ENCODE measurements around the gene ZNF620.

Gene ZNF620

GRCh38 chr3:40464339-40465110, 41.3 kb upstream of the ZNF620 start:
- no peaks in the 10 kb centered on the region for H3K9me3 ChIP-seq (ENCODE audit: insufficient read depth, low read depth, low read length)
- H3K9ac ChIP-seq (ENCODE audit: low read length), result no peak overlapping the region
- no peak overlapping the region for H2BK5ac ChIP-seq (ENCODE audit: low read depth, low read length, poor library complexity)
- no peak overlapping the region for H2AK5ac ChIP-seq (ENCODE audit: low read length)
- H3K23ac ChIP-seq (ENCODE audit: low read length), result no peak overlapping the region
- no peak overlapping the region for H2BK120ac ChIP-seq (ENCODE audit: insufficient read depth, low read length, poor library complexity)
- no peak for DNase-seq
- H3K27ac ChIP-seq (ENCODE audit: low read depth, low read length), result no peak overlapping the region
- peaks cover 26 to 27% of the 10 kb centered on the region in 2 experiments for H3K36me3 ChIP-seq (ENCODE audit: control insufficient read depth in 1 of 2, insufficient read depth in 2 of 2, low read length in 2 of 2)
- H4K91ac ChIP-seq (ENCODE audit: low read depth, low read length), result no peak overlapping the region
- H2AFZ ChIP-seq (ENCODE audit: insufficient read depth, low read length, poor library complexity), result no peak overlapping the region
- no peaks in the 10 kb centered on the region for H3K79me1 ChIP-seq (ENCODE audit: low read length)
- H3K4ac ChIP-seq (ENCODE audit: low read depth, low read length), result no peak overlapping the region
- H3K18ac ChIP-seq (ENCODE audit: low read length), result no peak overlapping the region
- H3K27me3 ChIP-seq (ENCODE audit: insufficient read depth, low read length), result no peaks in the 10 kb centered on the region
- no peaks in the 10 kb centered on the region for H3K79me2 ChIP-seq (ENCODE audit: control insufficient read depth, insufficient read depth, low read length, poor library complexity)
- H3K4me1 ChIP-seq (ENCODE audit: control insufficient read depth in 1 of 2, insufficient read depth in 2 of 2, low read length in 2 of 2), result no peaks in the 10 kb centered on the region
- WGBS (ENCODE audit: extremely low coverage, insufficient coverage, insufficient read length), result no CpG with 5 or more reads among the region's 9 CpGs
- H4K8ac ChIP-seq (ENCODE audit: low read depth, low read length), result no peak overlapping the region
- no peak overlapping the region for H3K4me3 ChIP-seq (ENCODE audit: low read depth, low read length)
- H2BK12ac ChIP-seq (ENCODE audit: low read length), result no peak overlapping the region
- no peak overlapping the region for H3K14ac ChIP-seq (ENCODE audit: low read length)
- H4K12ac ChIP-seq (ENCODE audit: low read depth, low read length), result no peak overlapping the region
- H3K4me2 ChIP-seq (ENCODE audit: low read length), result no peak overlapping the region

DNA sequence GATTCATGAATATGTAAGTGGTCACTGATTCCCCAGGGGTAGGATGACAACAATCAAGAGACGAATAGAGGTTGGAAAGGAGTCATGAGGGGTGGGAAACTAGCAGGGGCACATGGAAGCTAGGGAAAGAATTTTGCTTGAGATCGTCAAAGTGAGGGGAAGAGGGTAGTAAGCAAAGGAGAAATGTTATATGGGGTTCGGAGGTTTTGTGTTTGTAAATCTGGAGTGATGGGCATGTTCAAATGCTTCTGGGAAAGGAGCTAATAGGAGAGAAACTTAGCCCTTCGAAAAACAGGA, 40.8 kb upstream of the ZNF620 start:
- DNase-seq, result no peak
- no peak overlapping the region for H4K12ac ChIP-seq (ENCODE audit: low read depth, low read length)
- no peak overlapping the region for H2AK5ac ChIP-seq (ENCODE audit: low read length)
- H3K27ac ChIP-seq (ENCODE audit: low read depth, low read length), result no peak overlapping the region
- H3K79me2 ChIP-seq (ENCODE audit: control insufficient read depth, insufficient read depth, low read length, poor library complexity), result no peaks in the 10 kb centered on the region
- no peak overlapping the region for H4K8ac ChIP-seq (ENCODE audit: low read depth, low read length)
- H3K9ac ChIP-seq (ENCODE audit: low read length), result no peak overlapping the region
- H2BK5ac ChIP-seq (ENCODE audit: low read depth, low read length, poor library complexity), result no peak overlapping the region
- no peak overlapping the region for H2BK12ac ChIP-seq (ENCODE audit: low read length)
- H3K14ac ChIP-seq (ENCODE audit: low read length), result no peak overlapping the region
- no peak overlapping the region for H2AFZ ChIP-seq (ENCODE audit: insufficient read depth, low read length, poor library complexity)
- H3K79me1 ChIP-seq (ENCODE audit: low read length), result no peaks in the 10 kb centered on the region
- 100% methylated on average over 1 of the region's 4 CpGs for WGBS (ENCODE audit: extremely low coverage, insufficient coverage, insufficient read length)
- H3K4ac ChIP-seq (ENCODE audit: low read depth, low read length), result no peak overlapping the region
- H2BK120ac ChIP-seq (ENCODE audit: insufficient read depth, low read length, poor library complexity), result no peak overlapping the region
- H3K36me3 ChIP-seq (ENCODE audit: control insufficient read depth in 1 of 2, insufficient read depth in 2 of 2, low read length in 2 of 2), result peaks cover 25% of the 10 kb centered on the region in 2 experiments
- no peaks in the 10 kb centered on the region for H3K9me3 ChIP-seq (ENCODE audit: insufficient read depth, low read depth, low read length)
- H3K23ac ChIP-seq (ENCODE audit: low read length), result no peak overlapping the region
- no peak overlapping the region for H3K4me2 ChIP-seq (ENCODE audit: low read length)
- H4K91ac ChIP-seq (ENCODE audit: low read depth, low read length), result no peak overlapping the region
- no peak overlapping the region for H3K4me3 ChIP-seq (ENCODE audit: low read depth, low read length)
- H3K4me1 ChIP-seq (ENCODE audit: control insufficient read depth in 1 of 2, insufficient read depth in 2 of 2, low read length in 2 of 2), result no peaks in the 10 kb centered on the region
- H3K18ac ChIP-seq (ENCODE audit: low read length), result no peak overlapping the region
- H3K27me3 ChIP-seq (ENCODE audit: insufficient read depth, low read length), result no peaks in the 10 kb centered on the region

GRCh38 chr3:40465456-40465855, 40.4 kb upstream of the ZNF620 start:
- WGBS (ENCODE audit: extremely low coverage, insufficient coverage, insufficient read length), result no CpG with 5 or more reads among the region's 2 CpGs
- no peak overlapping the region for H4K91ac ChIP-seq (ENCODE audit: low read depth, low read length)
- H3K79me1 ChIP-seq (ENCODE audit: low read length), result no peaks in the 10 kb centered on the region
- no peaks in the 10 kb centered on the region for H3K79me2 ChIP-seq (ENCODE audit: control insufficient read depth, insufficient read depth, low read length, poor library complexity)
- no peak overlapping the region for H3K4ac ChIP-seq (ENCODE audit: low read depth, low read length)
- H2BK120ac ChIP-seq (ENCODE audit: insufficient read depth, low read length, poor library complexity), result no peak overlapping the region
- H2BK12ac ChIP-seq (ENCODE audit: low read length), result no peak overlapping the region
- peak overlapping the region; percentile 49 for H3K23ac ChIP-seq (ENCODE audit: low read length)
- H2AK5ac ChIP-seq (ENCODE audit: low read length), result no peak overlapping the region
- H3K27me3 ChIP-seq (ENCODE audit: insufficient read depth, low read length), result no peaks in the 10 kb centered on the region
- no peak overlapping the region for H3K9ac ChIP-seq (ENCODE audit: low read length)
- no peak overlapping the region for H2BK5ac ChIP-seq (ENCODE audit: low read depth, low read length, poor library complexity)
- no peak overlapping the region for H2AFZ ChIP-seq (ENCODE audit: insufficient read depth, low read length, poor library complexity)
- no peak overlapping the region for H3K4me3 ChIP-seq (ENCODE audit: low read depth, low read length)
- no peaks in the 10 kb centered on the region for H3K4me1 ChIP-seq (ENCODE audit: control insufficient read depth in 1 of 2, insufficient read depth in 2 of 2, low read length in 2 of 2)
- H3K14ac ChIP-seq (ENCODE audit: low read length), result no peak overlapping the region
- peaks cover 21 to 22% of the 10 kb centered on the region in 2 experiments for H3K36me3 ChIP-seq (ENCODE audit: control insufficient read depth in 1 of 2, insufficient read depth in 2 of 2, low read length in 2 of 2)
- H4K8ac ChIP-seq (ENCODE audit: low read depth, low read length), result no peak overlapping the region
- H3K27ac ChIP-seq (ENCODE audit: low read depth, low read length), result no peak overlapping the region
- no peak overlapping the region for H3K18ac ChIP-seq (ENCODE audit: low read length)
- DNase-seq, result no peak
- no peaks in the 10 kb centered on the region for H3K9me3 ChIP-seq (ENCODE audit: insufficient read depth, low read depth, low read length)
- no peak overlapping the region for H4K12ac ChIP-seq (ENCODE audit: low read depth, low read length)
- no peak overlapping the region for H3K4me2 ChIP-seq (ENCODE audit: low read length)

GRCh38 chr3:40468018-40468417, 37.8 kb upstream of the ZNF620 start:
- no peaks in the 10 kb centered on the region for H3K27me3 ChIP-seq (ENCODE audit: insufficient read depth, low read length)
- H3K4me1 ChIP-seq (ENCODE audit: control insufficient read depth in 1 of 2, insufficient read depth in 2 of 2, low read length in 2 of 2), result no peaks in the 10 kb centered on the region
- H3K79me1 ChIP-seq (ENCODE audit: low read length), result no peaks in the 10 kb centered on the region
- no peak overlapping the region for H3K4me2 ChIP-seq (ENCODE audit: low read length)
- no peak overlapping the region for H4K12ac ChIP-seq (ENCODE audit: low read depth, low read length)
- no peak overlapping the region for H3K23ac ChIP-seq (ENCODE audit: low read length)
- H3K79me2 ChIP-seq (ENCODE audit: control insufficient read depth, insufficient read depth, low read length, poor library complexity), result no peaks in the 10 kb centered on the region
- H2BK12ac ChIP-seq (ENCODE audit: low read length), result no peak overlapping the region
- H3K36me3 ChIP-seq (ENCODE audit: control insufficient read depth in 1 of 2, insufficient read depth in 2 of 2, low read length in 2 of 2), result peaks cover 6% of the 10 kb centered on the region in 2 experiments
- no peak overlapping the region for H3K4ac ChIP-seq (ENCODE audit: low read depth, low read length)
- DNase-seq, result no peak
- H3K4me3 ChIP-seq (ENCODE audit: low read depth, low read length), result no peak overlapping the region
- no peak overlapping the region for H2AFZ ChIP-seq (ENCODE audit: insufficient read depth, low read length, poor library complexity)
- H4K8ac ChIP-seq (ENCODE audit: low read depth, low read length), result no peak overlapping the region
- H3K9me3 ChIP-seq (ENCODE audit: insufficient read depth, low read depth, low read length), result no peaks in the 10 kb centered on the region
- no peak overlapping the region for H3K18ac ChIP-seq (ENCODE audit: low read length)
- no peak overlapping the region for H4K91ac ChIP-seq (ENCODE audit: low read depth, low read length)
- H2BK5ac ChIP-seq (ENCODE audit: low read depth, low read length, poor library complexity), result no peak overlapping the region
- H3K14ac ChIP-seq (ENCODE audit: low read length), result no peak overlapping the region
- no peak overlapping the region for H2AK5ac ChIP-seq (ENCODE audit: low read length)
- H3K9ac ChIP-seq (ENCODE audit: low read length), result no peak overlapping the region
- H3K27ac ChIP-seq (ENCODE audit: low read depth, low read length), result no peak overlapping the region
- no peak overlapping the region for H2BK120ac ChIP-seq (ENCODE audit: insufficient read depth, low read length, poor library complexity)
- WGBS (ENCODE audit: extremely low coverage, insufficient coverage, insufficient read length), result no CpG with 5 or more reads among the region's 4 CpGs
